Effector CD8-positive, alpha-beta T cell (primary cell): ENCODE results near the gene ZNF3.
A peak's percentile ranks its signal among the peaks of the same experiment; 100 is the strongest.

ENCODE experiments used
- DNase-seq: peaks from one replicate; lab custom pipeline; 2025; lab: John Stamatoyannopoulos, UW

Gene ZNF3

DNA sequence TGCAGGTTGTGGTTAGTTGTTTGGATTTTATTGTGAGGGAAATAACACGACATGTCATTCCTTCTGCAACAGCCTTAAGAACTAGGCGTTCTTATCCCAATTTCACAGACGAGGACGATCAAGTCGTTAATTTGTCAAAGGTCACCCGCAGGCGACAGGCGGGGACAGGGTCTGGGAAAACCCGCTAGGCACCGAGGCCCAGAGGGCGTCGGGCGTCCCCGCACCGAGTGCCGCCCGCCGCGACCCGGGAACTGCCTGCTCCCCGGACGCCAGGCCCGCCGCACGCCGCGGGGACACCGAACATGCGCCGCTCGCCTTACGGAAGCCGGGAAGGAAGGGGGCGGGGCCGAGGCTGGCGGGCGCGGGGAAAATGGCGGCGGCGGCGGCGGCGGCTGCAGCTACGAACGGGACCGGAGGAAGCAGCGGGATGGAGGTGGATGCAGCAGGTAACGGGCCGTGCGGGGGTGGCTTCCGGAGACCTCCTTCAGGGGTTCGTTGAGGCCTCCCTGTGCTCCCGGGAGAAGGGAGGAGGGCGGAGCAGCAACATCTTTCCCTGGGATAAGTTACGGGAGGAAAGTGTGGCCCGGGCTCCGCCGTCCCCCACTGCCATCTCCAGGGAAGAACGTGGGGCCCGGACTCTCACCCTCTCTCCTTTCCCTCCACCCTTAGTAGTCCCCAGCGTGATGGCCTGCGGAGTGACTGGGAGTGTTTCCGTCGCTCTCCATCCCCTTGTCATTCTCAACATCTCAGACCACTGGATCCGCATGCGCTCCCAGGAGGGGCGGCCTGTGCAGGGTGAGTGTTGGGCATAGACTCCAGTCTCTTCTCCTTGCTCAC, 7.3 kb upstream of the ZNF3 start, which contains the start of gene COPS6:
Gene COPS6 (plus strand): TSS at position 349 of the 837 bp plus-strand sequence. CDS start 22 bp downstream, at position 371.
- DNase-seq = peak; percentile 80

DNA sequence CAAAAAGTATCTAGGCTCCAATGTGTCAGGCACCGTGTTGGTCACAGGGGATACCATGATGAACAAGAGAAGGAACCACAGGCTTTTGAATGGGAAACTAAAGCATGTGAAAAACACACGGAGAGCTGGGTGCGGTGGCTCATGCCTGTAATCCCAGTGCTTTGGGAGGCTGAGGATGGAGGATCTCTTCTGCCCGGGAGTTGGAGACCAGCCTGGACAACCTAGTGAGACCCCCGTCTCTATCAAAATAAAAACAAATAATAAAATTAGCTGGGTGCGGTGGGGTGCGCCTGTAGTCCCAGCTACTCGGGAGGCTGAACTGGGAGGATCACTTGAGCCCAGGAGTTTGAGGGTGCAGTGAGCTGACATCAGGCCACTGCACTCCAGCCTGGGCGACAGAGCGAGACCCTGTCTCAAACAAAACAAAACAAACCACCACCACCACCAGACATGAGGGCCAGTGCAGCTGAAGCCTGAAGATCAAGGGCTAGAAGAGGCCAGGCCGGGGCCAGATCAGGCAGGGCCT, 6.6 kb upstream of the ZNF3 start:
- no peak for DNase-seq

DNA sequence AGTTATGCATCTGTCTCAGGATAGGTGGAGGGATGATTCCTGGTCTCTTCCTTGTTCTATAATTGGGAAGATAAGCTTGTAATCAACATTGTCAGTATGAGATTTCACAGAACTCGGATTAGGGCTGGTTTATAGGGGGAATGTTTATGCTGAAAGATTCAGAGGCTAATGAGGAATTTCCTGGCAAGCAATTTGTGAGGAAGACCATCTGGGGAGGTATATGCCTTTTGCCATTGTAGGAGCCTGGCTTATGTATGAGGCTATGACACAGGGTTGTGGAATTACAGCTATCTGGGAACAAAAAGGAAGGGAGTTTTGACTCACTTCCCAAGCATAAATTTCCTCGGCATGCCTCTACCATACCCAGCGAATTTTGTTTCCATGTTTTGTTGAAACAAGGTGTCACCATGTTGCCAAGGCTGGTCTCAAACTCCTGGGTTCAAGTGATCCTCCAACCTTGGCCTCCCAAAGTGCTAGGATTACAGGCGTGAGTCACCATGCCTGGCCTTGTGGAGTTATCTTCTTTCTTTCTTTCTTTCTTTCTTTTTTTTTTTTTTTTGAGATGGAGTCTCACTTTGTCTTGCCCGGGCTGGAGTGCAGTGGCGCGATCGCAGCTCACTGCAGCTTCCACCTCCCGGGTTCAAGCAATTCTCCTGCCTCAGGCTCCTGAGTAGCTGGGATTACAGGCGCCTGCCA, 5.7 kb upstream of the ZNF3 start:
- no peak for DNase-seq

DNA sequence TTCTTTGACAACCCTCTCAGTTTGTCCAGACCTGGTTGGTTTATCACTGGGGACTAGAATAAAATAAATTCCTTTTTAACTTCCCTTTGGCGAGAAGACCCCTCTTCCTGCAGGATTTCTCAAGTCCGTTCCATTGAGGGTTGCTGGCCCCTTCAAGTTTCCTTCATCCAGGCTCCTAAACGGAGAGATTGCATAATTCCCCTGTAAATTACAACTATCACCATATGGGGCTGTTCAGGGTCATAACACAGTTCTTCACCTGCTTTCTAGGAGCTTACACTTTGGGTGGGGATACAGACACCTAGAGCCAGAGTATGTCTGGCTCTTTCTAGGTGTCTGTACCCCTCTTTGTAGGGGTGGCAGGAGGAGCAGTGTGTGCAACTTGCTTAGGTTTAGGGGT, 4.0 kb upstream of the ZNF3 start:
- no peak for DNase-seq

DNA sequence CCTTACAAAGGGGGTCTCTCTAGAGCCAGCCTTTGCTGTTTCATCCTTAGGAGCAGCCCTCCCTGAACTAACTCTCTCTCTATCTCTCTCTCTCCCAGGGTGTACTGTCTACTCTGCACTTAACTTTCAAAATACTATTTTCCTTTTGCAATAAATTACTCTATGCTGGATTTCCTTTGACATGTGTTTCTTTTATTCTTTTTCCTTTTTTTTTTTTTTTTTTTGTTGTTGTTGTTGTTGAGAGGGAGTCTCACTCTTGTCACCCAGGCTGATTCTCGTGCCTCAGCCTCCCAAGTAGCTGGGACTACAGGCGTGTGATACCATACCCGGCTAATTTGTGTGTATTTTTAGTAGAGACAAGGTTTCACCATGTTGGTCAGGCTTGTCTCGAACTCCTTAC, 1.5 kb upstream of the ZNF3 start:
- no peak for DNase-seq

DNA sequence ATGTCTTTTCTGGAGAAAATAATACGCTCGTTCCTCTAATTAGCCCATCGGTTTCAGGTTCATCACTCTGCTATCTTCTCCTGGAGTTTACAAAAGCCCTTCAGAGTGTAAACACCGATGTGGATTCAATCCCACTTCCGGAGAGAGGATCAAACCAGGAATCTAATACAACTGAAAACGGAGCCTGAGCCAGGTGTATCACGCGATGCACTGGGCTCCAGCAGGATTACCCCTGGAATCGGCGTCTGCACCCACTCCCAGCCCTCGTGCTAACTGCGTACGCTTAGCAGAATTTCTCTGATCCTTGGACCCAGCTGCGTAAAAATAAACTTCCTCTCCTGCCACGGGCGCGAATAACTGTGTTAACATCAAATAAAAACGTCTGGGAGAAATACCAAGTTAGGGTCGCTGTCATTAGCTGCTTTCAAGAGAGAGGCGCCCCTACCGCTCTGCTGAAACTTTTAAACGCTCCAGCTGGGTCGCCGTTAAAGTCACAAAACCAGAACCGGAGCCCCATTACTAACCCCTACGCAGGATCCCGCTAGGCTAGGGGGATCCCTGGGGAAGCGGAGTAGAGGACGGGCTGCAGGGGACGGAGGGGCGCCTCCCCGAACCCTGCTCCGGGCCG, 502 bp downstream of the ZNF3 start:
- DNase-seq = no peak

DNA sequence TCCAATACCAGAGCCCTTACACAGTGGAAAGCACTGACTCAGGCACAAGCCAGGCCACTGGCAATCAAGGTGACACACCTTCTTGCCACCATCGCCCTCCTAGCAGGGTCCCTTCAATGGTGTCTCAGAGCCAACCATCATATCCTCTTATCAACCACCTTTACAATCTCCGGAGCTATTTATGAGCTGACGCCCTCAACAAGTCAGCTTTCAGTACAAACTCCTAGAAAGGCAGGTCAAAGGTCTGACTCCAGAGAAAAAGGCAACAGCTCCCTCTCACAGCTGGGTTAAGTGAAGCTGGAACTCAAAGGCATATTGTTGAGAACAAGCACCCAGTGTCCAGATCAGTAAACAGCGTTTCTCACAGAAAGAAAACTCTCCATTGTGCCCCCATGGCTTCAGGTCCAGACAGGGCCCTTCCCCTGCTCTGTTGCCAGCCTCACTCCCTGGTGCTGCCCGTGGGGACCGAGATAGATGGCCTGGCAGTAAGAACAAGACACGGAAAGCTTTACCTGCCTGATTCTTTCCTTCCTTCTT, 2.4 kb downstream of the ZNF3 start:
- DNase-seq = no peak

DNA sequence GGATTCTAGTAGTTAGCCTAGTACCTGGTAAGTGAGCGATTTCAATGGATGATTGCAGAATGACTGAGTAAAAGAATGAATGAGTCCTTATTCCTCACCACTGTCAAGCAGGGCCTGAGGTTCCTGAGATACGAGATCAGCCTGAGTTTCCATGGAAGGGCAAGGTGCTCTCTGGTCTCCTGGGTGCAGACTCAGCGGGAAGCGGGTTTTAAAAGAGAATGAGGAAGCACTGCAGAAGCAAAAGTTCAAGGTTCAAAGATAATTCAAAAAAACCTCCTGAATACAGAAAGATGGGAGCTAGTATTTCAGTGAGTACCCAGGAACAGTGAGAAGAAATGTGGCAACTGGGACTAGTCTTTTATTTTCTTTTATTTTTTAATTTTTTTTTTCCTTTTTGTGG, 4.3 kb downstream of the ZNF3 start:
- DNase-seq = no peak

DNA sequence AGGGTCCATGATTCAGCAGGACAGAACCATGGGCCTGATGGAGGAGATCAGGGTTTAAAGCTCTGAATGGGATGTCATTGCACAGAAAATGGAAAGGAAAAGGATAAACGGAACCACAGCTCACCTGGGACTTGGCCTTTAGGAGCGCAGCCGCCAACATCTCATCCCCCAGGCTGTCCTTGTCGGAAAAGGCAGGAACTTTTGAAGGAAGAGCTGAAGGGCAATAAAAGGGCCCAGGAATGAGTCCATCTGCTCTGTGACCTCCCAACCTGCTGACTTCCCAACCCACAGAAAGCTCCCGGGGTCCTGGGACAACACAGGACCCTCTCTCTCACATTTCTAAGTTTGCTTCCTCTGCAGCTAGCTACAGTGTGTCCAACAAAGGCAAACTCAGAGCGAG, 6.1 kb downstream of the ZNF3 start:
- no peak for DNase-seq

DNA sequence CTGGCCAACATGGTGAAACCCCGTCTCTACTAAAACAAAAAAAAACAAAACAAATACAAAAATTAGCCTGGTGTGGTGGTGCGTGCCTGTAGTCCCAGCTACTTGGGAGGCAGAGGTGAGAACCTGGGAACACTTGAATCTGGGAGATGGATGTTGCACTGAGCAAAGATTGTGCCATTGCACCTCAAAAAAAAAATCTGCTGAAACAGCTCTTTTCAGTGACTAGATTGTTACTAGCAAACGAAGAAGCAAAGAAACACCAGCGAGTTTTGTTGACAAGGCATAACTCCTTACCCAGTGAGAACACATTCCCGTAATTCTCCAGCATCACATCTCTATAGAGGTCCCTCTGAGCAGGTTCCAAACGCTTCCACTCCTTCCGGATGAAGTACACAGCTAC, 6.7 kb downstream of the ZNF3 start:
- no peak for DNase-seq

DNA sequence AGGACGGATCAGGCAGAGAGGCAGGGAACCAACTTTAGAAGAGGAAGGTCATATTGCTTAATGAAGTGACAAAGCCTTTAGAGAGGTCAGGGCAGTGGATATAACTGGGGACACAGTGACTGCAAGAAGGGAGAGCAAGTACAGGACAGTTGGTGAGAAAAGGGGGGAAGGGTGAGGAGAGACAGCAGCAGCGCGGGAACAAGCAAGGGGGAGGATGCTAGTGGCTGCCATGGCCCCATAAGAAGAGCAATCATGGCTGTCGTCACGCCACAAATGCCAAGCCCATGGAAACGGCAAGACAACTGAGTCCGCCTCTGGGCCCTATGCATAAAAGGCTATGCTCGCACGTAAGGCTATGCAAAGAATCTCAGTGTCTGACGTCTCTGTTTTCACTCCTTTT, 9.1 kb downstream of the ZNF3 start:
- DNase-seq = no peak

DNA sequence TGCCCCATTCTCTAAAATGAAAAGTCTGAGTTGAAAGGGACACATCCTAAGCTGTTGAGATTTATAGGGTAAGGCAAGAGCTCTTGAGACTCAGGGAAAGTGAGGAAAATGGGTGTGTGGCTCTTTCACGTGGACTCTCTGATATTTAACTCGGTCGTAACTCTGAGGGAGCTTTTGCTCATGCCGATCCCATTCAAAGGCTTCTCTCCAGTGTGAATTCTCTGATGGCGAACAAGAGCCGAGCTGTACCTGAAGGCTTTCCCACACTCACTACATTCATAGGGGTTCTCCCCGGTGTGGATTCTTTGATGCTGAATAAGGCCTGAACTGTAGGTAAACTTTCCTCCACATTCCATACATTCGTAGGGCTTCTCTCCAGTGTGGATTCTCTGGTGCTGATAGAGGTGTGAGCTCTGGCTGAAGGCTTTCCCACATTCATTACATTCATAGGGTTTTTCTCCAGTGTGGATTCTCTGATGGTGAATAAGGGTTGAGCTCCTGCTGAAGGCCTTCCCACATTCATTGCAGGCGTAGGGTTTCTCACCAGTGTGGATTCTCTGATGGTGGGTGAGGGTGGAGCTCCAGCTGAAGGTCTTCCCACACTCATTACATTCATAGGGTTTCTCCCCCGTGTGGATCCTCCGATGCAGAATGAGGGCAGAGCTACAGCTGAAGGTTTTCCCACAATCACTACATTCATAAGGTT, 10.4 kb downstream of the ZNF3 start:
- DNase-seq = no peak

DNA sequence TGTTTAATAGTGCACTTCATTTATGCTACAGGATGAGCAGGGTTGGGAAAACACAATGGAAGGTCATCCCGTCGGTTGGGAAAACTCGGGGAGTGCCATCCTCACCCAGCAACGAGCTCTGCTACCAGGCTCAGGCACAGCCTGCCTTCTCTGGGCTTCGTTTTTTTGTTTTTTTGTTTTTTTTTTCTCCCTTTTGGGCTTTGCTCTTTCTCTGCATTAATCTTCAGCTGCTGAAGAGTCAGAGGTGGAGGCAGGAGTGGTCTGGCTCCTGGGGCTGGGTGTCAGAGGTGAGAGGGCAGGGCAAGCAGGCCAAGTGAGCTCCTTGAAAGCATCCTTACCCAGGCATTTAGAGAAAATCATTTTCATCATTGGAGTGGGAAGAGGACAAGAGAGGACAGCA, 11.5 kb downstream of the ZNF3 start:
- DNase-seq = no peak

DNA sequence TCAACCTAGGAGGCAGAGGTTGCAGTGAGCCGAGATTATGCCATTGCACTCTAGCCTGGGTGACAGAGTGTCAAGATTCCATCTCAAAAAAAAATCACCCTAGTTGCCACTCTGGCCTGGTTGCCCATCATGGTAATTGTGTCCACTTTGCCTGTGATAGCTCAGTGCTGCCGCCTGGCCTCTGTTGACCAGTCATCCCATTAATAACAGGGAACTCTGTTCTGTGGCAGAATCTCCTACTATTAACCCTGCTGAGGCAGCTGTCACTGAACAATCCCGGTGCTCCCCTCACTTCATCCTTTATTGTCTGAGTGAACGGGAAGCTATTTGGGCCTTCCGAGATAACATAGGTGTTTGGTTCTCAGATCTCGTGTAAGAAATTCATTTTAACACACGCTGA, 14.6 kb downstream of the ZNF3 start:
- no peak for DNase-seq

DNA sequence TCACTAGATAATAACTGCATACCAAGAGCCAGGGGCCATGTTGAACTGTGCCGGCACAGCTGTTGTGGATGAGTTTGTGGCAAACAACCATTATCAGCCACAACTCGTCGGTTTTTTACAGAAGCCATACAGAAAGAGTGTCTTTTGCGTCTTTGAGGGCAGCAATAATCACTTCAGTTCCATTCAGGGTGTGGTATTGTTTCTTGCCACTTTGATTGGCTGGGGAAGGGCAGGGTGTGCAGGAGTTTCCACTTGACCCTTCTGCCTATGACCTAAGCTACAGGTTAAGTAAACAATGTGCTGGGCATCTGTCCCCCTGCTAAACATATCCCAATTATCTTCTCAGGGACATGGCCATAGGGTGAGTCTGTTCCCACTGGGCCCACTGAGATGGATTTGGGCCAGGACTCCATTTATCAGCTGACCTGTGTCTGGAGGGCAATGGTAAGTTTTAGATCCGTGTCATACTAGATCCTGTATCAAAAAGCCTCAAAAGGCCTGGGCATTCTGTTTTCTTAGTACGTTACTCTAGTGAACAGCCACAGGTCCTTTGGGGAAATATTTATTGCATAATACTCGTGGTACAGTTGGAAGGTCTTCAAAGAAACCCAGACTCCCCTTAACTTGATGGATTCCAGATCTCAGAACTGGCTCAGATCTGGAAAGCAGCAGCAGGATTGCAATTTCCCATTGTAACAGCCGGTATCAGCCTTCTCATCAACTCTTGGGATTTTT, 15.9 kb downstream of the ZNF3 start:
- no peak for DNase-seq

DNA sequence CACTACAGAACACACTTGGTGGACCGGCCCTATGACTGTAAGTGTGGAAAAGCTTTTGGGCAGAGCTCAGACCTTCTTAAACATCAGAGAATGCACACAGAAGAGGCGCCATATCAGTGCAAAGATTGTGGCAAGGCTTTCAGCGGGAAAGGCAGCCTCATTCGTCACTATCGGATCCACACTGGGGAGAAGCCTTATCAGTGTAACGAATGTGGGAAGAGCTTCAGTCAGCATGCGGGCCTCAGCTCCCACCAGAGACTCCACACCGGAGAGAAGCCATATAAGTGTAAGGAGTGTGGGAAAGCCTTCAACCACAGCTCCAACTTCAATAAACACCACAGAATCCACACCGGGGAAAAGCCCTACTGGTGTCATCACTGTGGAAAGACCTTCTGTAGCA, 17.4 kb downstream of the ZNF3 start:
- DNase-seq = no peak

DNA sequence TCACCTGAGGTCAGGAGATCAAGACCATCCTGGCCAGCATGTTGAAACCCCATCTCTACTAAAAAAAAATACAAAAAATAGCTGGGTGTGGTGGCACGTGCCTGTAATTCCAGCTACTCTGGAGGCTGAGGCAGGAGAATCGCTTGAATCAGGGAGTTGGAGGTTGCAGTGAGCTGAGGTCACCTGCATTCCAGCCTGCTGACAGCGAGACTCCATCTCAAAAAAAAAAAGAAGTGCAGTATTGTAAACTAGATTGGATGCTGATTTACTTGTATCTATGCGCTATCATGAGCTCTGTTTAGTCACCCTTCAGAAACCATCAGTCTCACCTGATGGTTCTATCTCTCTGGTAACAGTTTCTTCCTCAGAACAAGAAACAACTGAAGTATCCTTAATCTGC, 18.1 kb downstream of the ZNF3 start:
- DNase-seq = no peak

DNA sequence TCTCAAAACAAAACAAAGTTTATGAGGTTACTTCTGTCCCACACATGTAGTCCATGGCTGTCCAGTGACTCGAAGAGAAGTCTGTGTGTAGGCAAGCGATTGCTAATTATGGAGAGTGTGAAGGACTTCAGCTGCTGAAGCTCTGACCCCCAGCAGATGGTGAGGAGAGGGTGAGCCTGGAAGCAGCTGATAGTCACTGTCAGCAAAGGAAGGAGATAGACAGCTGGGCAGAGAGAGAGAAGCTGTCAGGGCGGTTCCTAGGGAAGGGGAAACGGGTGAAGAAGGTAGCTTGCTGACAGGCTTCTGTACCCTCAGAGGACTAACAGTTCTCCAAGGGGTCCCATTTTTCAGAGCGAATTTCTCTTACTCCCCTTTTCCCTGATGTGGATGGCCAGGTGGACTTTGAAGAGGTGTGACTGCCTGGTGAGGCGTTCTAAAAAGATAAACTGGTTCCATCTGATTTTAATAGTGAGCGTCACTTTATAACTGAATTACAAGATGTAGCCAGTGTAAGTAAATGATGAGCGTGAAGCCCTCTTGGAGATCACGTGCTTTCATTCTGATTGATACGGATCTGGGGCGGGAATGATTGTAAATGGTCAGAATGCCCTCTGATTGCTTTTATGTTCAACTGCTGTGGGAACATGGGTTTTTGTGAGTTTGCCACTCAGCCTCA, 19.9 kb downstream of the ZNF3 start:
- DNase-seq = no peak

DNA sequence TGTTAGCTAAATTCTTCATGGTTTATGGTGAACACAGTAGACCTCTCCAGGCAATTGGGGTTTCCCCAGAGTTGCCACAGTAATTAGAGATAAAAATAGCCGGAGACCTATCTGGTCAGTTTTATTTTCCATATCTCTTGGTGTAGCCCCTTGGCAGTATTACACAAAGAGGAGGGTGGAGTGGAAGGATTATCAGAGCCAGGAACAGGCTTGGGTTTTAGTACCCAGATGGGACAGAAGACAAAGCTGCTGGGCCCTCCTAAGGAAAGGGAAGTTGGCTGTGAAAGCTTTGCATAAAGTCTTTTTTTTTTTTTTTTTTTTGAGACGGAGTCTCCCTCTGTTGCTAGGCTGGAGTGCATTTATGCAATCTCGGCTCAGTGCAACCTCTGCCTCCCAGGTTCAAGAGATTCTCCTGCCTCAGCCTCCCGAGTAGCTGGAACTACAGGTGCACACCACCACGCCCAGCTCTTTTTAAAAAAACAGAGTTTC, 22.2 kb downstream of the ZNF3 start:
- no peak for DNase-seq

DNA sequence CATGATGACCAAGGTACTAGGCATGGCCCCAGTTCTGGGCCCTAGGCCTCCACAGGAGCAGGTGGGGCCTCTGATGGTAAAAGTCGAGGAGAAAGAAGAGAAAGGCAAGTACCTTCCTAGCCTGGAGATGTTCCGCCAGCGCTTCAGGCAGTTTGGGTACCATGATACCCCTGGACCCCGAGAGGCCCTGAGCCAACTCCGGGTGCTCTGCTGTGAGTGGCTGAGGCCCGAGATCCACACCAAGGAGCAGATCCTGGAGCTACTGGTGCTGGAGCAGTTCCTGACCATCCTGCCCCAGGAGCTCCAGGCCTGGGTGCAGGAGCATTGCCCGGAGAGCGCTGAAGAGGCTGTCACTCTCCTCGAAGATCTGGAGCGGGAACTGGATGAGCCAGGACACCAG, 24.5 kb downstream of the ZNF3 start:
- DNase-seq = no peak
